ENCODE measurements around the gene COG1.

The COG1 gene

GRCh38 chr17:73247726-73248125, 54.9 kb downstream of the COG1 start:
- TF ChIP-seq ZNF274 (IDR thresholded peaks at IDR 0.05; ENCODE audit: low read depth, low read length): no peak
- H3K4me3 ChIP-seq (ENCODE audit: low read length): no peak overlapping the region

DNA sequence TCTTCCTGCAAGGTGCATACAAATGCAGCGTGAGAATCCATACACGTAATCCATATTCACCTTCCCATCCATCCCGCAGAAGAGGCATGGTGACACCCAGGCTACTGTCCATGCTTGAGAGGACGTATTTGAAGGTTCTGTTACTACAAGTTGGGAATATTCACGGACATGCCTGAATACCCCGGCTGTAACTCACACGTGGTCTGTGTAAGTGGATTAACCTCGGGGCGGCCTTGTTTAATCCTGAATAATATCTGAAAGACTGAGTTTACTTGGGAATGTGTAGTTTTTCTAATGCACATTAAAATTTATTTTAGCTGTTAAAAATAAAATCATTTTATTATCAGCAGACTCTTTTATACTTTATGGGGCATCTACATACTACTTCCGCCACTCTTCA, 55.7 kb downstream of the COG1 start:
- no peak for TF ChIP-seq ZNF274 (IDR thresholded peaks at IDR 0.05; ENCODE audit: low read depth, low read length)

GRCh38 chr17:73249700-73250099, 56.8 kb downstream of the COG1 start:
- no peak for TF ChIP-seq ZNF274 (IDR thresholded peaks at IDR 0.05; ENCODE audit: low read depth, low read length)
- H3K4me3 ChIP-seq (ENCODE audit: low read length): no peak overlapping the region

More for the DNA sequence above, 55.7 kb downstream of the COG1 start:
- no peak overlapping the region for H3K4me3 ChIP-seq (ENCODE audit: low read length)

DNA sequence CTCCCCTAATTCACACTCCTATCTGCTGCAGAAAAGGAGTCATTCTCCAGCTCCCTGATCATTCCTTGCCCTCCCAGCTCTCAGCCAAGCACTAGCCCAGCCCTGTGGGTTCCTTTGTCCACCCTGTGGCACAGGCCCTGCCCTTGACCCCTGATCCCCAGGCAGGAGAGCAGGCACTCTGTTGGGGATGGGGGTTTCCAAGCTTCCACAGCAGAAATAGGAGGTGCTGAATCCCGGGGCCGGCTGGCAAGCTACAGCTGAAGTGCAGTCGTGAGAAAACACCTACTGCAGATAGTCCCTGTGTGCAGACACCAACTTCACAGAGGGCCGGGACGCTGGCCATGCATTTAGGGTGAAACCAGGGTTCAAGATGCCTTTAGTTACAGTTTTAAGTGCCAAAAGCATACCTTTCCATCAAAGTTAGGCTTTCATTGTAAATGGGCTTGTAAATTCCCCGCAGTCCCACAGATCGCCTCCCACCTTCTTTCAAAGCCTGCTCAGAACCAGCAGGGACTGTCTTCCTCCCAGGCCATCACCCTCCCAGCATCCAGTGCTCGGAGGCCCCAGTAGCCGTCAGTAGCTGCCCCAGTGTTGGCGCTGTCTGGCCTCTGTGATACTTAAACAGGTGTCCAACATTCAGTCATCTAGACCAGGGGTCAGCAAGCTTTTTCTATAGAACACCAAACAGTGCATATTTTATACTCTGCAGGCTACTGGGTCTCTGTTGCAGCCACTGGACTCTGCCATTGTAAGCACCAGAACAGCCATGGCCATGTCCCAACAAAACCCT, 58.2 kb downstream of the COG1 start:
- TF ChIP-seq ZNF274 (IDR thresholded peaks at IDR 0.05; ENCODE audit: low read depth, low read length): no peak
- H3K4me3 ChIP-seq (ENCODE audit: low read length): no peak overlapping the region

DNA sequence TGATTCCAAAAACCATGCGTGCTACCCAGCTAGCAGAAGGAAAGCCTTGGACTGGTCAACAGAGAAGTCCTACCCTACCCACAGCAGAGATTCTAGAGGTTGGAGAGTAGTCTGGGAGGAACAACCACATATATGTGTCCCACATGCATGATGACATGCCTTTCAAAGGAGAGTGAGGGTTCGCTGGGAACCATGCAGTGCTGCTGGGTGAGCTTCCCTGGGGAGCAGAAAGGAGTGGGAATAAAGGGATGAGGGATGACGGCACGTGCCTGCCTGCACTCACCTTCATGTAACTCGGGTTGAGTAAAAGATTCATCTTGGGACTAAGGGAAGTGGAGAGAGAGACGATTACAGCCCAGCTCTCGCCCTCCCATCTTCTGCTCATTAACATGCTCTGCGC, 59.0 kb downstream of the COG1 start:
- no peak for TF ChIP-seq ZNF274 (IDR thresholded peaks at IDR 0.05; ENCODE audit: low read depth, low read length)
- H3K4me3 ChIP-seq (ENCODE audit: low read length): no peak overlapping the region

DNA sequence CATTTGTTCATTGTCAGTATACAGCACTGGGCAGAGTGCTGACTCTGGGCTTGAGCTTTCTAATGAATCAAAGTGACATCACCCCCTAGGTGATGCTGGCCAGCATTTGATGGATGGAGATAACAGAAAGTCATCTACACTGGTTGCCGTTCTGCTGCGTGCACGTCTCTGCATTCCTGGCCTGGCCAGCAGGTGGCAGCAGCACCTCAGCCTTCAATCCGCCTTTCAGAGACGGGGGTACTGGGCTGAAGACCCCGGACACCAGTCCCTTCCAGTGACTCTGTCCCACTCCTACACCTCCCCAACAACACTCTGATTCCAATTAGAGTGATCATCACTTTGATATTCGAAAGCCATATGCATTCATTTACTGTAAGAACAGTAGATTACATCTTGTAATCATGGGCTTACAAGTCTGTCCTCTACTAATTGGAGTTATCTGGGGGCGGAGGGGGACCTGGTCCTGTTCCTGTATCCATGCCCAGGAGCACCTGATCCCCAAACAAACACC, 62.9 kb downstream of the COG1 start:
- no peak overlapping the region for H3K4me3 ChIP-seq (ENCODE audit: low read length)
- TF ChIP-seq ZNF274 (IDR thresholded peaks at IDR 0.05; ENCODE audit: low read depth, low read length): no peak

DNA sequence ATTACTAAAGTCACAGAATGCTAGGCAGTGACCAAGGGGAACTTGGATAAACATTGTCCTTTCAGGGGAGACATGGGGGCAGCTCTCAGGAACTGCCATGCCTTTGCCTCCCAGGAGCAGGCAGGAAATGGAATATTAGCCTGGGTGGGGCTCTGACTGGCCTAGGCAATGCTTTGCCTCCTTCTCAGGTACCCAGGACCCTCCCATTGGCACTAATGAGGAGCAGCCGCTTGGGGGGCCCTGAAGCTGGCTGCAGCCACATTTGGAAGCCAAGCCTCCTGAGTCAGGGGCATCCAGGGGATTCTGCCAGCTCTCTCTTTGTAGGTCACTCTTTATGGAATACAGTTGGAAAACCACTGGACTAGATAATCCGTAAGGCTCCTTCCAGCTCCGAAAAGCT, 63.4 kb downstream of the COG1 start:
- TF ChIP-seq ZNF274 (IDR thresholded peaks at IDR 0.05; ENCODE audit: low read depth, low read length): no peak
- no peak overlapping the region for H3K4me3 ChIP-seq (ENCODE audit: low read length)

DNA sequence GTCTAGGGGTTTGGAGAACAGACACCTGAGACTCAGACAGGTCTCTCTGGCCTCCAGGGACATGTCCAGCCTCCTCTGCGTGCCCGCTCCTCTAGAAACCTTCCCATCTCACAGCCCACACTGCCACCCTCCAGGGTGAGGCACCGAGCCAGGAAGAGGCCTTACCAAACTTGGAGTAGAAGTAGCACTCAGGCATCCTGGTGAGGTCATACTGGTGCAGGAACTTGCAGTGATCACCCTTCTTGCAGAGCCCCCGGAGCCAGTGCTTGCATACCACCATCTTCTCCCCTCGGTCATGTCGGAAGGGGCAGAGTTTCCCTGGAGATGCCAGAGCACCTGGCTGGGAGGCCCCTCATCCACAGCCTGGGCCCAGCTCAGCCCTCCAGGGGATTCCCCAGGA, 64.7 kb downstream of the COG1 start:
- TF ChIP-seq ZNF274 (IDR thresholded peaks at IDR 0.05; ENCODE audit: low read depth, low read length): no peak
- no peak overlapping the region for H3K4me3 ChIP-seq (ENCODE audit: low read length)

Measured in GM08714 (cell line).